HG02943 (cell line): ENCODE measurements around the gene LPCAT2.

Source experiments
- ATAC-seq: cut with Tn5 transposase; IDR thresholded peaks from one replicate; pipeline ENCODE4 v1.9.1; 2021; ENCODE audit warnings: mild to moderate bottlenecking, low read depth, moderate library complexity; ENCODE audit not compliant: unreplicated experiment

Gene LPCAT2

GRCh38 chr16:55479430-55480140, 29.3 kb upstream of the LPCAT2 start:
- ATAC-seq, result no peak

DNA sequence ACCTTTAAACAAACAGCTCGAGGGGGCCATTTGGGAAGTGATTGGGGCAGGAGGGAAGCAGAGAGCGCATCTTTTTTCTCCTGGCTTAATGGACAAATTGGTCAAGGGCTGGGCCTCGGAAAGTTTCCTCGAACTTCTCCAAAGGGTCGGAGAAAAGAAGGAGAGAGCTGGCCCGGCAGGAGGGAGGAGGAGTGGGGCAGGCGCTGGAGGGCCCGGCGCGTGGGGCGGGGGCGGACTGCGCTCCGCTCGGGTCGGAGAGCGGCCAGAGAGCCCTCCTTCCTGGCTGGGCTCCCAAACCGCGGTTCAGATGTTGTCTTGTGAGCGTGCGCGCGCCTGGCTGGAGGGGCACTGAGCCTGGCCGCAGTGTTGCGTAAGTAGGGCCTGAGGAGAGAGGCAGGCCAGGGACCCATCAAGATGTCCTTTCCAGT, 28.6 kb upstream of the LPCAT2 start:
- no peak for ATAC-seq

DNA sequence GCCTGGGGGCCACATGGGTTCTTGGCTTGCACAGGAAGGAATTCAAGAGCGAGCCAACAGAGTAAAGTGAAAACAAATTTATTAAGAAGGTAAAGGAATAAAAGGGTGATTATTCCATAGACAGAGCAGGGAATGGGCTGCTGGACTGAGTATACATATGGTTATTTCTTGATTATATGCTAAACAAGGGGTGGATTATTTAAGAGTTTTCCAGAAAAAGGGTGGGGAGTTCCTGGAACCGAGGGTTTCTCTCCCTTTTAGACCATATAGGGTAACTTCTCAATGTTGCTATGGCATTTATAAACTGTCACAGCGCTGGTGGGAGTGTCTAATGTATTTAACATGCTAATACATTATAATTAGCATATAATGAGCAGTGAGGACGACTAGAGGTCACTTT, 27.8 kb upstream of the LPCAT2 start:
- ATAC-seq, result no peak

- ATAC-seq, result no peak
These were observed 26.8 kb upstream of the LPCAT2 start for GRCh38 chr16:55482056-55482455.

DNA sequence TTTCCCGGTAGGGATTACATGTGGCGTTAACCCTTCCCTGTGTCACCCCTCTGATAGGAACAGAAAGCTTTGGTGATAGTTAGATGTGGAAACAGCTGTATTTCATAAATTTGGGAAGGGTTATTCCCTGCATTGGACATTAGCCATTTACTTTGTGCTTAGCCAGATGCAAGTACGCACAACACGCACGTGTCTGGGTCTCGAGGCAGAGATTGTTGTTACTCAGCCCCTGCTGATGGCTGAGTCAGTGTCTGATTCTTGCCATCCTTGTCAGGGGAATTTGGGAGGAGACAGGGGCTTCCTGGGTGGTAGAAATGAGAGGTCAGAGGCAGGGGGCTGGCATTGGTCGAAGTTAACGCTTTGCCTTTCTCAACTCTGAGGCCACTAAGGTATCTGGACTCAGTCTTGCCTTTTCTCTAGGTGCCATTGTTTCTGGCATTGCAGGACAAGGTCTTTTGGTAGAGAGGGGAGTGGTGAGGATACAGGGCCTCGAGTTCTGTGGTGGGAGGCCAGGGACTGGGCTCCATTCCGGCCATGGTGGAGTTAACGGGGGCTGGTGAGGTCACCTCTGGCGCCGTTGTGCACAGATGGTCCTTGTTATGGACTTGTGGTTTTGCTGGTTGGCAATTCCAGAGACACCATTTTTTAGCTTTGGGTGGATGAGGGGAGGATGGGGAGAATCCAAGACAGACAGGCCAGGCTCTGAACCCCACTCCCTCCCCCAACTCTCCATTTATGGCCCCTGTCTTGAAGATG, 21.6 kb upstream of the LPCAT2 start:
- no peak for ATAC-seq

DNA sequence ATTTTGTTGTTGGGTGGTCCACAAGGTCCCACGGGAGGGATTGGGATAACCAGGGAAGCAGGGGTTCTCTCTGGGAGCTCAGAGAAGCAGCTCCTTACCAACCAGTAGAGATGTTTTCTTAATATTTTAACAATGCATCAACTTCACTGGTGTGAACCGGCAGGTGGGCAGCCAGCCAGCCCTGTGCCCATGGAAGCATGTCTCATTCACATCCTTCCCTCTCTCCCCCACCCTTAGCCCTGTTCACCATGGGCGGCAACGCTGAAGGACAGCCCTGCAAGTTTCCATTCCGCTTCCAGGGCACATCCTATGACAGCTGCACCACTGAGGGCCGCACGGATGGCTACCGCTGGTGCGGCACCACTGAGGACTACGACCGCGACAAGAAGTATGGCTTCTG, 20.6 kb upstream of the LPCAT2 start:
- ATAC-seq, result no peak

GRCh38 chr16:55489119-55489955, 19.5 kb upstream of the LPCAT2 start:
- no peak for ATAC-seq

DNA sequence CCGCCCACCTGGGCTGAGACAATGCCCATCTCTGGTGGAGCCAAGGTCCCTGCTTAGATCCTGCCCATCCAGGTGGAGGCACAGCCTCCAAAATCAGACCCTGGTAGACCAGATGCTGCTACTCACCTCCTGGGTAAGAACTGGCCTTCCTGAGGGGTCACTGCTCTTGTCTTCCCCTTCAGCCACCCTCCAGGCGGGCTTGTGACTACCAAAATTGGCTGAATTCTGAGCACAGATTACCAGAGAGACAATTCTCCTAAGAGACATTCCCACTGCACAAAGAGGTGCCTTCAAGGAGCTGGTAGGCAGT, 19.0 kb upstream of the LPCAT2 start:
- no peak for ATAC-seq

- no peak for ATAC-seq
These were observed 18.6 kb upstream of the LPCAT2 start for GRCh38 chr16:55490301-55490700.

DNA sequence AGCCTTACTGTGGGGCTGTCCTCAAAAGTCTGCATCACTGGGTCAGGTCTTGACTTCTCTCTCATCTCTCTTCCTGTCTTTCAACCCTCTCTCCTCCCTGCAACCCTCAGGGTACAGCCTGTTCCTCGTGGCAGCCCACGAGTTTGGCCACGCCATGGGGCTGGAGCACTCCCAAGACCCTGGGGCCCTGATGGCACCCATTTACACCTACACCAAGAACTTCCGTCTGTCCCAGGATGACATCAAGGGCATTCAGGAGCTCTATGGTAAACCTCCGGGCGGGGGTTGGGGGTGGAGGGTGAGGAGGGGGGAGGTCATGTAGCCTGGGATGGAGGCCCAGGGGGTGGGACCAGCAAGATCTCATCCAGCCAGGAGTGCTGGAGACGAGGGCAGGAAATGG, 17.2 kb upstream of the LPCAT2 start:
- no peak for ATAC-seq

- ATAC-seq, result no peak
These were observed 16.0 kb upstream of the LPCAT2 start for GRCh38 chr16:55492756-55493380.

- no peak for ATAC-seq
These were observed 13.9 kb upstream of the LPCAT2 start for GRCh38 chr16:55494994-55495421.

DNA sequence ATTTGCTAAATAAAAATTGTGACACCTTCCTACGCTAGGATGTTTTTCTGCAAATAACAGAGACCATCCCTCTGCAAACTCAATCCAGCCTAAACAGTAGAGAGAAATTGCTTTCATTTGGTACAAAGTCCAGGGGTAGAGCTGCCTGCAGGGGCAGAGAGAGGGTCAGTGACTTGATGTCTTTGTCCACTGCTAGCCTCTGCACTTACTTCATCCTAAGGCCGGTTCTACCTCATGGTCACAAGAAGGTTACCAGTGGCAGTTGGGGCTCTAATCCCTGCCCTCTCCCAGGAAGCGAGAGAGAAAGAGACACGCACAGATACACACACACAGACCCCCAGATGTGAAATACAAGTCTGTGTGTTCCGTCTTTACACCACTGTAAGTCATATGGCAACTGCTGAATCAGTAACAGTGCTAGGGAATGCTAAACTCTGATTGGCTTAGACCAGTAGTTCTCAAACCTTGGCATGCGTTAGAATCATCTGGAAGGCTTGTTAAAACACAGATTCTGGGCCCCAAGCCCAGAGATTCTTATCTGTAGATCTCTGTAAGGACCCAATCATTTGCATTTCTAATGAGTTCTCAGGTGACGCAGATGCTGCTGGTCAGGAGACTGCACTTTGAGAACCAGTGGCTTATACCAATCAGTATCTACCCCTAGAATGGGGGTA, 13.1 kb upstream of the LPCAT2 start:
- ATAC-seq, result no peak

DNA sequence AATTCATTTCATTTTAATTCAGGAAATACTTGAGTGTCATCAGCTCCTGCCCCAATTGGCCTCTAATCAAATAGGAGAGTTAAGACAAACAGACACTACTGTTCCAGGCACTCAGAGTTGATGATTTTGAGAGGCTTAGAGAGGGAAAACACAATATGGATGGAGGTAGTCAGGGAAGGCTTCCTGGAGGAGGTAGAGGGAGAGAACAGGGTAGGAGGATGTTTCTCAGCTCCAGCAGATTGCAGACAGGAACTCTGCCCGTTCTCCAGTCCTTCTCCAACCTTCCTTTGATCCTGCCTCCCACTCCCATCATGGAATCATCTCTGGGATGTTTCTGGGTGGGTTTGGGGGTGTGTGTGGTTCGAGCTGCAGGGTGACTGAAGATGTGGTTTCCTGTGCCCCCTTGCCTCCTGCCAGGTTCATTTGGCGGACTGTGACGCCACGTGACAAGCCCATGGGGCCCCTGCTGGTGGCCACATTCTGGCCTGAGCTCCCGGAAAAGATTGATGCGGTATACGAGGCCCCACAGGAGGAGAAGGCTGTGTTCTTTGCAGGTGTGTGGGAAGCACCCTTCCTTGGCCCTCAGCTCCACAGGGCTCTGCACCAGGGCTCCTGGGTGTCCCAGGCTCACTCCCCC, 12.2 kb upstream of the LPCAT2 start:
- no peak for ATAC-seq

DNA sequence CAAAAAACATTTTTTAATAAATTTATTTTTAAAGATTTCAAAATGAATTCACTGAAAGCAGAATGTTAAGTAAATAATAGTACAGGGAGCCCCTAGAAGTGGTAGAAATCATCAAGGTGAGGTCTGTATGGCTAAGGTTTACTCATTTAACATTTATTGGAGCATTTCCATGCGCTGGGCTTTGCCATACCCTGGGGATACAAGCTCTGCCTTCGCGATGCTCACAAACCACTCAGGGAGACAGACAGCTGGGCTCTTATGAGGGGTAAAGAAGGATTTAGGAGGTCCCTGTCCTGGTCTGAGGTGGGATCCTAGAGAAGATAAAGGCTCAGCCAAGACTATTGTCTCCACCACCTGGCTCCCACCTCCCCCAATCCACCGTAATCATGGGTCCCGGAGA, 11.3 kb upstream of the LPCAT2 start:
- ATAC-seq, result no peak

DNA sequence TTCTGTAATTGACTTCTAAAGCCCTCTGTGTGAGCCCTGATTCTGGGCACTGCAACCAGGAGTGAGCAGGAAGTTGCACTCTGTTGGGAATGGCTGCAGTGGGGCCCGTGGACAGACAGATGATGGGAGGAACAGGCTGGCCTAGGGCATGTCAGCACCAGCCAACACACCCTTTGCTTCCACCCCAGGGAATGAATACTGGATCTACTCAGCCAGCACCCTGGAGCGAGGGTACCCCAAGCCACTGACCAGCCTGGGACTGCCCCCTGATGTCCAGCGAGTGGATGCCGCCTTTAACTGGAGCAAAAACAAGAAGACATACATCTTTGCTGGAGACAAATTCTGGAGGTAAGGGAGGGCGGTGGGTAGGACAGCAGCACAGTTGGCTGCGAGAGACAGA, 10.8 kb upstream of the LPCAT2 start:
- ATAC-seq, result no peak

DNA sequence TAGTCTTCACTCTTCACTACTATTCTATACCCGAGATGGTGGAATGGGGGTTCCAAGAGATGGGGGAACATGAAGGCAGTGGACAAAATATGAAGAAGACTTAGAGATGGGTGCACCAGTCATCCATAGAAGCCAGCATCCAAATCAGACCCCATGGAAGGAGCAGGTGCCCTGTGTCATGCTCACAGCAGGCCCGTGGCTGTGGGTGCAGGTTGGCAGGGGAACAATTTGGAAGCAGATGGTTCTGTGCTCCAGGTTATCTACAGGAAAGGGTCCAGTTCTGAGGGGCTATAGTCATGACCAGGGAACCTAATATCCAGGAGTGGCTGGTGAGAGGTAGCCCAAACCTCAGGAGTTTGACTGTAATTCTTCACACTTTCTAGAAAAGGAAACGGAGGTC, 9.6 kb upstream of the LPCAT2 start:
- no peak for ATAC-seq

DNA sequence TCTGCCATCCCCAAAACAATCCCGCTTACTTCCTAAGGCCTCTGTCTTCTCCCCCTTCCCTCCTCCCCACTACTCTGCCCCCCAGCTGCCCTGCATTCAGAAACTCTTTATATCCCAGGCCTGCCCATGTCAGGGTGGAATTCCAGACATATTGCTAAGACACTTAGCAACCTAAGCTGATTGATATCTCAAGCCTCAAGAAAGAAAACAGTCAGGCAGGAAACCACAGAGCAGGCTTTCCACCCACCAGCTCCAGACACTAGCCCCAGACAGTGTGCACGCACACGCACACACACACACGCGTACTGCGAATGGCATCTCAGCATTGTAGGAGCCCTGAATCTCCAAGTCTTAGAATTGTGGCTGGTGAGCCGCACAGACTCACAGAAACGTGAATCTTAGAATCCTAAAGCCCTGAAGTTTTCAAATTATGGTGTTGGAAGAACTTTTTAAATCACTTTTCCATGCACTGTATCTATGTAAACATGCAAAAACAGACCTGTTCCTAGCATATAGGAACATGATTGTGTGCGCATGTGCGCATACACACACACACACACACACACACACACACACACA, 8.8 kb upstream of the LPCAT2 start:
- no peak for ATAC-seq

GRCh38 chr16:55500530-55501011, 8.3 kb upstream of the LPCAT2 start:
- ATAC-seq, result no peak
